DOHH2 (cell line): Measurements from ENCODE around the gene COL18A1.

Source experiments
- H3F3A ChIP-seq: fragments of 200-600 bp; sonication (generic), shearing (Covaris generic); 2 replicates; pipeline ENCODE4 v1.6.0; 2016; ENCODE audit warnings: antibody characterized with exemption, mild to moderate bottlenecking; ENCODE audit not compliant: control insufficient read depth, insufficient read depth
- H3K27ac ChIP-seq: fragments of 200-600 bp; sonication (generic); 2 replicates; pipeline ENCODE4 v1.5.1; 2014; ENCODE audit warnings: low read depth, mild to moderate bottlenecking, low read length, moderate library complexity
- H3K27me3 ChIP-seq: fragments of 200-600 bp; sonication (generic); 2 replicates; pipeline ENCODE4 v1.6.1; 2014; ENCODE audit warnings: mild to moderate bottlenecking, low read length, mixed read lengths; ENCODE audit not compliant: control insufficient read depth
- H3K36me3 ChIP-seq: fragments of 200-600 bp; sonication (generic); 2 replicates; pipeline ENCODE4 v1.6.1; 2014; ENCODE audit warnings: mild to moderate bottlenecking, low read length, moderate library complexity, mixed read lengths; ENCODE audit not compliant: control insufficient read depth
- H3K4me1 ChIP-seq: fragments of 200-600 bp; sonication (generic); 2 replicates; pipeline ENCODE4 v1.6.1; 2014; ENCODE audit warnings: mild to moderate bottlenecking, low read length, mixed read lengths; ENCODE audit not compliant: control insufficient read depth
- H3K4me2 ChIP-seq: fragments of 200-600 bp; sonication (generic); 2 replicates; pipeline ENCODE4 v1.6.0; 2014; ENCODE audit warnings: mild to moderate bottlenecking, low read length, moderate library complexity
- H3K4me3 ChIP-seq: fragments of 200-600 bp; sonication (generic); 2 replicates; pipeline ENCODE4 v1.5.1; 2014; ENCODE audit warnings: mild to moderate bottlenecking, low read length, mixed read lengths
- H3K79me2 ChIP-seq: fragments of 200-600 bp; sonication (generic); 2 replicates; pipeline ENCODE4 v1.6.1; 2014; ENCODE audit warnings: mild to moderate bottlenecking, low read length, mixed read lengths; ENCODE audit not compliant: control insufficient read depth
- H3K9me2 ChIP-seq: fragments of 200-600 bp; sonication (generic); replicated peaks from 2 replicates; pipeline ENCODE4 v1.6.1; 2014; ENCODE audit warnings: mild to moderate bottlenecking, low read length, mixed read lengths; ENCODE audit not compliant: control insufficient read depth
- H3K9me3 ChIP-seq: fragments of 200-600 bp; sonication (generic); 2 replicates; pipeline ENCODE4 v1.6.1; 2014; ENCODE audit warnings: antibody characterized with exemption, low read length, mixed read lengths; ENCODE audit not compliant: control insufficient read depth, insufficient read depth
- H4K20me1 ChIP-seq: fragments of 200-600 bp; sonication (generic); 2 replicates; pipeline ENCODE4 v1.6.0; 2014; ENCODE audit warnings: low read depth, mild to moderate bottlenecking, antibody characterized with exemption, low read length, moderate library complexity; ENCODE audit not compliant: control insufficient read depth, insufficient read depth
- EZH2phosphoT487 ChIP-seq: fragments of 200-600 bp; sonication (generic); IDR thresholded peaks from 2 replicates; pipeline ENCODE4 v1.6.1; 2017; ENCODE audit warnings: borderline replicate concordance, mild to moderate bottlenecking, antibody characterized with exemption, low read length, moderate library complexity, mixed read lengths
- TF ChIP-seq, protein P1 (sequence below): fragments of 200-600 bp; sonication (generic); IDR thresholded peaks from one replicate; pipeline ENCODE4 v1.5.1; 2014; ENCODE audit warnings: antibody characterized with exemption, mild to moderate bottlenecking, low read depth, low read length; ENCODE audit not compliant: poor library complexity, severe bottlenecking

Gene COL18A1

DNA sequence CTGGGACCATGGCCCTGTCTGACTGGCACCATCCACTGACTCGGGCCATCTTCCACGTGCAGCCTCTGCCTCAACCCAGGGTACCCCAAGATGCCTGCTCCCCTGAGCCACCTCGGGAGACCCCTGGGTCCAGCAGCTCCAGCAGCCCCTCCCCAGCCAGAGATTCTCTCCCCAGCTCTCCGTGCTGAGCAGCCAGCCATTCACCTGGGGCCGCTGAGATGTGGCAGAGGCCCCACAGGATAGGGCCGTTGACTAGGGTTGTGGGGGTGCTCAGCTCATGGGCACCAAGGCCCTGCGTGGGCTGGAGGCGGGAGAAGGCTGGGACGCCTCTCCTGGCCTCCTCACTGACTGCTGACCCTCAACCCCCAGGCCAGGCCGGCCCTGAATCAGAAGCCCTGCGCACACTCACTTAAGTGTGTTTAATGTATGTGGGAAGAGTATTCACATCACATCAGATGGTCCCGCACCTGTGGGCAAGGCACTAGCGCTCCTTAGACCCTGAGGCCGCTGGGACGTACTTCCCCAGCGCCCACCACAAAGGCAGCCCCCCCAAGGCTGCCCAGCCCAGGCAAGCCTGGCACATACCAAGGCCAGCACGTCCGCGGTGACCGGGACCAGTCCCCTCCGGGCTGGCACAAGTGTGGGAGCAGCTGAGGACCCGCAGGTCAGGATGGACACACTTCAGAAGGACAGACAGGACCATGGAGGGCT, 109.5 kb downstream of the COL18A1 start:
- Histone ChIP-seq H3K36me3 (peaks cover 29% of the 10 kb centered on the region), H3K9me3 (peaks cover 12% of the 10 kb centered on the region), H3K4me2 (no peak overlapping the region), H3K9me2 (no peaks in the 10 kb centered on the region), H3K4me1 (peaks cover 7% of the 10 kb centered on the region; the same call in 1 of the 2 replicates), H3K79me2 (peaks cover 17% of the 10 kb centered on the region), H4K20me1 (no peaks in the 10 kb centered on the region), H3K27me3 (no peaks in the 10 kb centered on the region), H3K27ac (no peak overlapping the region), H3F3A (no peaks in the 10 kb centered on the region), H3K4me3 (no peak overlapping the region)
- TF ChIP-seq, protein P1, sequence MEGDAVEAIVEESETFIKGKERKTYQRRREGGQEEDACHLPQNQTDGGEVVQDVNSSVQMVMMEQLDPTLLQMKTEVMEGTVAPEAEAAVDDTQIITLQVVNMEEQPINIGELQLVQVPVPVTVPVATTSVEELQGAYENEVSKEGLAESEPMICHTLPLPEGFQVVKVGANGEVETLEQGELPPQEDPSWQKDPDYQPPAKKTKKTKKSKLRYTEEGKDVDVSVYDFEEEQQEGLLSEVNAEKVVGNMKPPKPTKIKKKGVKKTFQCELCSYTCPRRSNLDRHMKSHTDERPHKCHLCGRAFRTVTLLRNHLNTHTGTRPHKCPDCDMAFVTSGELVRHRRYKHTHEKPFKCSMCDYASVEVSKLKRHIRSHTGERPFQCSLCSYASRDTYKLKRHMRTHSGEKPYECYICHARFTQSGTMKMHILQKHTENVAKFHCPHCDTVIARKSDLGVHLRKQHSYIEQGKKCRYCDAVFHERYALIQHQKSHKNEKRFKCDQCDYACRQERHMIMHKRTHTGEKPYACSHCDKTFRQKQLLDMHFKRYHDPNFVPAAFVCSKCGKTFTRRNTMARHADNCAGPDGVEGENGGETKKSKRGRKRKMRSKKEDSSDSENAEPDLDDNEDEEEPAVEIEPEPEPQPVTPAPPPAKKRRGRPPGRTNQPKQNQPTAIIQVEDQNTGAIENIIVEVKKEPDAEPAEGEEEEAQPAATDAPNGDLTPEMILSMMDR: no peak
- no peak for TF ChIP-seq EZH2phosphoT487

DNA sequence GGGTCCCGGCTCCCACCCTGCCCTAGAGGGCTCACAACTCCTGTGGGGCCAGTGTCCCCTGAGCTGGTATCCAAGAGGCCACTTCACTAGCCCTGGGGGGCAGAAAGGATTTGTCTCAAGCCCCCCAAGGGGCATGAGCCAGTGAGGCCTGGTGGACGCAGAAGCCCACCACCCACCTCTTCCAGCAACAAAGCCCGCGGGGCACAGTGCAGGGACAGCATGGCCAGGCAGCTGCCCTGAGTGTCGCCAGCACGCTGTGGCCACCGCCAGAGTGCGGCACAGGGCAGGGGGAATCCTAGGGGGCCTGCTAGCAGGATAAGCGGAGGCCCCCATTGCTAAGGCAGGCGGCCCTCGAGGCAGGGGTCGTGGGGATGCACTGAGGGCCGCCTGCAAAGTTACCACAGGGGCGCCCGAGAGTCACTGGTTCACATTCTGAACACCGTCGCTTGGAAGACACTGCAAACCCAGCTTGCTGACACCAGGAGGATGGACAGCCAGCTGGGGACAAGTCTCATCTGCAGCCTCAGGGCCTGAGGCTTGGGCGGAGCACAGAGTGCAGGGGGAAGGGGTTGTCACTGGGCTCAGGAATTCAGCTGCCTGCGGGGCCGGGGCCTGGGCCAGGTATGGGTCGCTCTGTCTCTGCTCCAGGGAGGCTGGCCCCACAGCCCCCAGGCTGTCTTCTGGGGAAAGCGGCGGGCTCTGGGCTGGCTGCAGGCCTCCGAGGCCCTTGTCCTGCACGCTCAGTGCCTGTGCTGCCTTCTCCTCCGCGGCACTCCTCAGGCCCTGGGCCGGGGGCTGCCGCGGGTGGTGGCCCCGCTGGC, 110.5 kb downstream of the COL18A1 start:
- Histone ChIP-seq H3F3A (no peaks in the 10 kb centered on the region), H3K4me2 (no peak overlapping the region), H3K4me3 (no peak overlapping the region), H4K20me1 (no peaks in the 10 kb centered on the region), H3K4me1 (peaks cover 7% of the 10 kb centered on the region; the same call in 1 of the 2 replicates), H3K79me2 (peaks cover 27% of the 10 kb centered on the region), H3K9me3 (peaks cover 21% of the 10 kb centered on the region), H3K36me3 (peaks cover 39% of the 10 kb centered on the region), H3K27ac (no peak overlapping the region), H3K27me3 (no peaks in the 10 kb centered on the region), H3K9me2 (no peaks in the 10 kb centered on the region)
- TF ChIP-seq EZH2phosphoT487: no peak

DNA sequence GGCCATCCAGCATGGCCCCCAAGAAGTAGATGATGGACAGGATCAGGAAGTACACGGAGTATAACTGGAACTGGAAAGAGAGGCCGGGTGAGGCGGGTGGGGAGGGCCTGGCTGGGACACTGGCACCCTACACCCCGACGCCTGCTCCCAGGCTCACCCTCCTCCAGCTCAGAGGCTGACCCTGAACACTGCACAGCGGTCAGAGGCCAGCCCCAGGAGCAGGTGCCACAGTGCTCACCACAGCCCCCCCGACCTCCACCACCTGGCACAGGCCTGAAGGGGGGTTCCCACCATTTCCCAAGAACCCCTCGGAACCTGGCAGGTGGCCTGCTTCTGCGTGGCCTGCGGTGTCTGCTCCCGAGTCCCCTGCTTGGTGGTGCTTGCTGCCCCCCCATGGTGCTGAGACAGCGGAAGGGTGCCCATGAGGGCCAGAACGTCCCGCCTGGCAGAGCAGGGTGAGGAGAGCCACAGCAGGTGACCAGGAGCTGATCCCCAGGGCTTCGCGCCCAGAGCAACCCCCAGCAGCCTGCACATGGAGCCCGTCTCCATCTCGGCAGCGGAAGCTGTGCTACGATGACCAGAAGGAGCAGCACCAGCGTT, 111.2 kb downstream of the COL18A1 start:
- Histone ChIP-seq H3K79me2 (peaks cover 28% of the 10 kb centered on the region), H3K4me2 (no peak overlapping the region), H3K9me2 (no peaks in the 10 kb centered on the region), H4K20me1 (no peaks in the 10 kb centered on the region), H3K27me3 (no peaks in the 10 kb centered on the region), H3K4me1 (peaks cover 7% of the 10 kb centered on the region; the same call in 1 of the 2 replicates), H3K9me3 (peaks cover 25% of the 10 kb centered on the region), H3K27ac (no peak overlapping the region), H3K36me3 (peaks cover 46% of the 10 kb centered on the region), H3K4me3 (no peak overlapping the region), H3F3A (no peaks in the 10 kb centered on the region)
- TF ChIP-seq, protein P1: no peak
- TF ChIP-seq EZH2phosphoT487: no peak
